HCT116 (cell line): ENCODE results near the gene MEGF10. TPM values are rescaled to one million over a fixed set of nuclear protein-coding genes. Genes with fewer than 3 reads are reported as not detected.
A peak's percentile ranks its signal among the peaks of the same experiment; 100 is the strongest.

Experiments
- ATAC-seq: fragments of 200-7000 bp; cut with Tn5 transposase; 2 replicates; pipeline ENCODE4 v1.9.1; 2020; ENCODE audit warnings: mild to moderate bottlenecking, moderate library complexity
- BruUV-seq: library from RNA; stranded (reverse); fragments of 400-500 nt; replicated peaks from 2 replicates; lab custom pipeline; 2021; lab: Mats Ljungman, UMichigan
- CTCF ChIA-PET: fragments of 300-600 bp; sonication (Branson Sonifier 250); formaldehyde crosslinking; loops from one replicate; lab custom pipeline; 2021; ENCODE audit warnings: antibody characterized with exemption; lab: Charles Lee
- POLR2A ChIA-PET: fragments of 300-600, 350-600 bp; sonication (Branson Sonifier 250); formaldehyde crosslinking; loops from one replicate; lab custom pipeline; 2021; ENCODE audit warnings: antibody characterized with exemption; lab: Charles Lee
- RAD21 ChIA-PET, 2 experiments: fragments of 300-600 bp; sonication (Branson Sonifier 250); formaldehyde crosslinking; loops; one replicate each; lab custom pipeline; 2023; ENCODE audit warnings: low total read pairs in 2 of 2; ENCODE audit not compliant: uncharacterized antibody in 2 of 2, unreplicated experiment in 2 of 2, low non-redundant PET in 1 of 2; lab: Charles Lee
- DNase-seq: peaks from one replicate; pipeline ENCODE4 v3.0.0-alpha.2; 2010; ENCODE audit warnings: low read depth, low spot score
- H2AFZ ChIP-seq: fragments of 200-600 bp; shearing (Covaris generic), sonication (generic); 2 replicates; pipeline ENCODE4 v1.6.1; 2017; ENCODE audit warnings: low read depth, mixed run types, mixed read lengths, antibody characterized with exemption, low read length; ENCODE audit not compliant: poor library complexity, severe bottlenecking
- H3K27ac ChIP-seq: 2 replicates; pipeline ENCODE4 v1.5.1; 2012; ENCODE audit warnings: low read depth, low read length
- H3K27me3 ChIP-seq: fragments of 200-600 bp; sonication (generic); 2 replicates; pipeline ENCODE4 v1.6.1; 2016; ENCODE audit warnings: mixed run types, low read length, mixed read lengths; ENCODE audit not compliant: insufficient read depth
- H3K36me3 ChIP-seq, 2 experiments: fragments of 200-500 bp in 1 of 2; fragments of 200-600 bp in 1 of 2; sonication (Bioruptor generic) in 1 of 2; sonication (generic) in 1 of 2; 2 replicates each; pipeline versions ENCODE4 v1.5.1 to v1.6.1; 2014 to 2016; ENCODE audit warnings: low read length in 2 of 2, inconsistent platforms in 1 of 2, mixed read lengths in 1 of 2, mixed run types in 1 of 2; ENCODE audit not compliant: insufficient read depth in 2 of 2, control insufficient read depth in 1 of 2
- H3K4me1 ChIP-seq, 2 experiments: fragments of 200-600 bp in 1 of 2; sonication (generic) in 1 of 2; 2 replicates each; pipeline versions ENCODE4 v1.5.1 to v1.6.1; 2012 to 2017; ENCODE audit warnings: low read length in 2 of 2, inconsistent platforms in 1 of 2, mild to moderate bottlenecking in 1 of 2, mixed read lengths in 1 of 2, mixed run types in 1 of 2, moderate library complexity in 1 of 2; ENCODE audit not compliant: insufficient read depth in 2 of 2, control insufficient read depth in 1 of 2
- H3K4me2 ChIP-seq: fragments of 200-600 bp; sonication (generic); 2 replicates; pipeline ENCODE4 v1.6.1; 2017; ENCODE audit warnings: mixed run types, low read length, mixed read lengths
- H3K4me3 ChIP-seq, 2 experiments: fragments of 200-600 bp in 1 of 2; sonication (generic) in 1 of 2; replicated peaks in 1 of 2; 2 replicates each; pipeline ENCODE4 v1.5.1; 2011 to 2016; ENCODE audit warnings: low read length in 2 of 2, control low read depth in 1 of 2, low read depth in 1 of 2, mild to moderate bottlenecking in 1 of 2, mixed read lengths in 1 of 2, mixed run types in 1 of 2
- H3K79me2 ChIP-seq: fragments of 200-600 bp; sonication (generic); 2 replicates; pipeline ENCODE4 v1.6.1; 2017; ENCODE audit warnings: mild to moderate bottlenecking, mixed run types, low read length, moderate library complexity, mixed read lengths; ENCODE audit not compliant: insufficient read depth
- H3K9ac ChIP-seq: fragments of 200-600 bp; sonication (generic); 2 replicates; pipeline ENCODE4 v1.6.1; 2016; ENCODE audit warnings: low read length, mixed read lengths
- H3K9me2 ChIP-seq: fragments of 200-600 bp; sonication (generic), shearing (Covaris generic); 2 replicates; pipeline ENCODE4 v1.6.1; 2017; ENCODE audit warnings: mixed run types, mild to moderate bottlenecking, moderate library complexity; ENCODE audit not compliant: insufficient read depth
- H3K9me3 ChIP-seq, 2 experiments: fragments of 200-500 bp in 1 of 2; fragments of 200-600 bp in 1 of 2; sonication (Bioruptor generic) in 1 of 2; sonication (generic) in 1 of 2; 2 replicates each; pipeline ENCODE4 v1.6.1; 2014 to 2017; ENCODE audit warnings: low read length in 2 of 2, mixed read lengths in 2 of 2, inconsistent platforms in 1 of 2, low read depth in 1 of 2, mild to moderate bottlenecking in 1 of 2, mixed run types in 1 of 2, moderate library complexity in 1 of 2; ENCODE audit not compliant: control insufficient read depth in 1 of 2, insufficient read depth in 1 of 2
- H4K20me1 ChIP-seq: fragments of 200-600 bp; sonication (generic), shearing (Covaris generic); 2 replicates; pipeline ENCODE4 v1.6.1; 2017; ENCODE audit warnings: mixed run types, mild to moderate bottlenecking, moderate library complexity; ENCODE audit not compliant: insufficient read depth
- EGR1 ChIP-seq: IDR thresholded peaks from 2 replicates; pipeline ENCODE4 v1.6.1; 2012; ENCODE audit warnings: low read depth
- ELF1 ChIP-seq: IDR thresholded peaks from 2 replicates; pipeline ENCODE4 v1.6.1; 2012; ENCODE audit warnings: low read depth, borderline replicate concordance
- EZH2 ChIP-seq: fragments of 200-600 bp; sonication (generic); IDR thresholded peaks from 2 replicates; pipeline ENCODE4 v1.6.1; 2017; ENCODE audit warnings: antibody characterized with exemption, mixed run types
- EZH2phosphoT487 ChIP-seq: fragments of 200-600 bp; IDR thresholded peaks from 2 replicates; pipeline ENCODE4 v1.6.1; 2018; ENCODE audit warnings: antibody characterized with exemption, borderline replicate concordance
- FOSL1 ChIP-seq: IDR thresholded peaks from 2 replicates; pipeline ENCODE4 v1.6.1; 2012; ENCODE audit warnings: low read depth
- JUND ChIP-seq: IDR thresholded peaks from 2 replicates; pipeline ENCODE4 v1.6.1; 2012
- POLR2A ChIP-seq: IDR thresholded peaks from 2 replicates; pipeline ENCODE4 v1.7.0; 2011; ENCODE audit warnings: borderline replicate concordance; ENCODE audit not compliant: insufficient read depth, insufficient read length; ENCODE audit errors: extremely low read depth
- RAD21 ChIP-seq: IDR thresholded peaks from 2 replicates; pipeline ENCODE4 v1.6.1; 2012; ENCODE audit warnings: low read depth, mild to moderate bottlenecking
- SIN3A ChIP-seq: IDR thresholded peaks from 2 replicates; pipeline ENCODE4 v1.6.1; 2012; ENCODE audit warnings: low read depth
- SP1 ChIP-seq: IDR thresholded peaks from 2 replicates; pipeline ENCODE4 v1.6.1; 2012; ENCODE audit warnings: low read depth
- TCF7L2 ChIP-seq: IDR thresholded peaks from 2 replicates; pipeline ENCODE4 v1.7.0; 2011; ENCODE audit warnings: borderline replicate concordance, inconsistent platforms; ENCODE audit not compliant: insufficient read depth, insufficient read length; ENCODE audit errors: extremely low read depth
- ZFX ChIP-seq: fragments of 450-650 bp; IDR thresholded peaks from 2 replicates; pipeline ENCODE4 v1.6.1; 2017
- ZNF274 ChIP-seq: fragments of 200-500 bp; sonication (Bioruptor generic); IDR thresholded peaks from 2 replicates; pipeline ENCODE4 v1.6.1; 2014; ENCODE audit warnings: mild to moderate bottlenecking, low read depth, low read length, inconsistent platforms
- intact Hi-C: fragments of 100-400 bp; cut with micrococcal nuclease; formaldehyde crosslinking; loops from 2 replicates; pipeline ENCODE4 v1.10.0; 2022
- total RNA-seq: library from RNA; stranded (reverse); gene quantifications from one replicate; pipeline ENCODE4 v1.2.1, GENCODE V29; 2021; ENCODE audit not compliant: unreplicated experiment
- TF ChIP-seq, protein P1 (sequence below): IDR thresholded peaks from 2 replicates; pipeline ENCODE4 v1.6.1; 2012
- TF ChIP-seq, protein P2 (sequence below): IDR thresholded peaks from 2 replicates; pipeline ENCODE4 v1.6.1; 2011; ENCODE audit warnings: mild to moderate bottlenecking, low read length, moderate library complexity; ENCODE audit not compliant: insufficient replicate concordance; ENCODE audit errors: extremely low read depth
- TF ChIP-seq, protein P3 (sequence below): IDR thresholded peaks from 2 replicates; pipeline ENCODE4 v1.6.1; 2012; ENCODE audit warnings: low read depth

The MEGF10 gene
- total RNA-seq, 1 experiment from 2014 or later, result 0.02 TPM

DNA sequence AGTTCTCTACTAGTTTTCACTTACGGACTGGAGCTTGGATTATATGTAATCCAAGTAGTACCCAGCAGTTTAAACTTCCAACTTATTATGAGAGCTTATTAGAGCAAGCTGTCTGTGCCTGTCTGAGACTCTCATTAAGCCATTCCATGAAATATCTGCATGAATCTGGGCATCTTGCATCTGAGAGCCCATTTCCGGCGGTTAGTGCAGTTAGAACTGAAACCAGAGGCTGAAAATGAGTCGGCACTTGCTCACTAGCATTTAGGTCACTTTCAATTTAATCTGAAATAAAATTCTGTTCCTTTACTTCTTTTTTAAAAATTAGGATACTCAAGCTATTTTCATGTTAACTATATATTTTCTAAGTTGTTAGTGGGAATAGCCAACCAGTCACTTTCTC lies 102.2 kb downstream of the MEGF10 start:
- H3K9me2 ChIP-seq, result no peaks in the 10 kb centered on the region
- no peak overlapping the region for H3K4me3 ChIP-seq
- no peaks in the 10 kb centered on the region for H3K9me3 ChIP-seq
- H3K27me3 ChIP-seq, result no peaks in the 10 kb centered on the region
- ChIA-PET POLR2A (no interaction called here), CTCF (no interaction called here), RAD21 (no interaction called here)
- no peak overlapping the region for H3K9ac ChIP-seq
- H3K36me3 ChIP-seq, result no peaks in the 10 kb centered on the region
- H3K4me2 ChIP-seq, result no peak overlapping the region
- ATAC-seq (no peak), DNase-seq (no peak)
- H2AFZ ChIP-seq, result no peak overlapping the region
- no peaks in the 10 kb centered on the region for H4K20me1 ChIP-seq
- no peaks in the 10 kb centered on the region for H3K79me2 ChIP-seq
- H3K27ac ChIP-seq, result no peak overlapping the region
- intact Hi-C loops, result no loop called here
- no peaks in the 10 kb centered on the region for H3K4me1 ChIP-seq
- TF ChIP-seq FOSL1 (no peak), ELF1 (no peak), SP1 (no peak), ZFX (no peak), JUND (no peak)
- TF ChIP-seq, protein P1, sequence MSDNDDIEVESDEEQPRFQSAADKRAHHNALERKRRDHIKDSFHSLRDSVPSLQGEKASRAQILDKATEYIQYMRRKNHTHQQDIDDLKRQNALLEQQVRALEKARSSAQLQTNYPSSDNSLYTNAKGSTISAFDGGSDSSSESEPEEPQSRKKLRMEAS, result no peak
- BruUV-seq, result no TSS peak

DNA sequence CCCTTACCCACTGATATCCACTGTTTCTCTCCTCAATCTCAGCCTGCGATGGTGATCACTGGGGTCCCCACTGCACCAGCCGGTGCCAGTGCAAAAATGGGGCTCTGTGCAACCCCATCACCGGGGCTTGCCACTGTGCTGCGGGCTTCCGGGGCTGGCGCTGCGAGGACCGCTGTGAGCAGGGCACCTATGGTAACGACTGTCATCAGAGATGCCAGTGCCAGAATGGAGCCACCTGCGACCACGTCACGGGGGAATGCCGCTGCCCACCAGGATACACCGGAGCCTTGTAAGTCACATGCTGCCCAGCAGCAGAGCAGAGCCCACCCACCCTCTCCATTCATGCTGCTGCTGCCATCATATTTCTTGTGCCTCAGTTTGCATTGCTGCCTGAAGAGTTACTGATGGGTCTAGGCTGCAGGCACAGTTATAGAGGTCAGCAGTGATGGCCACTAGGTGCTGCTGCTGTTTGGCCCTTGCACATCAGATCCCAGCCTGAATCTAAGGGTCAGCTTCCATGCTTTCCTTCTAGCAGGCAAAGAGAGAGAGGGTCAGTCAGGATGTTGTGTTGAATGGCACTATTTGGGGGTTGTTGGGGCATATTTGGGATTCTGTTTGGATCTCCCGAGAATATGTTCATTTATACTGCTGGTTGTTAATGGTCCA lies 106.0 kb downstream of the MEGF10 start:
- no peak overlapping the region for H2AFZ ChIP-seq
- H3K27me3 ChIP-seq, result peaks cover 8% of the 10 kb centered on the region; the same call in 1 of the 2 replicates
- H3K9ac ChIP-seq, result no peak overlapping the region
- H3K27ac ChIP-seq, result no peak overlapping the region
- intact Hi-C loops, result no loop called here
- H3K36me3 ChIP-seq, result no peaks in the 10 kb centered on the region
- DNase-seq (no peak), ATAC-seq (no peak)
- H3K4me2 ChIP-seq, result no peak overlapping the region
- ChIA-PET POLR2A (no interaction called here), CTCF (interaction anchor here (0.8 kb wide), 1 partner anchor 95 kb away, joined by 3 read pairs; no protein-coding TSS in a partner anchor), RAD21 (no interaction called here)
- H3K9me3 ChIP-seq, result no peaks in the 10 kb centered on the region
- no peaks in the 10 kb centered on the region for H3K9me2 ChIP-seq
- no peaks in the 10 kb centered on the region for H3K4me1 ChIP-seq
- no peak overlapping the region for H3K4me3 ChIP-seq
- H4K20me1 ChIP-seq, result no peaks in the 10 kb centered on the region
- no TSS peak for BruUV-seq
- no peaks in the 10 kb centered on the region for H3K79me2 ChIP-seq
- TF ChIP-seq, protein P2, sequence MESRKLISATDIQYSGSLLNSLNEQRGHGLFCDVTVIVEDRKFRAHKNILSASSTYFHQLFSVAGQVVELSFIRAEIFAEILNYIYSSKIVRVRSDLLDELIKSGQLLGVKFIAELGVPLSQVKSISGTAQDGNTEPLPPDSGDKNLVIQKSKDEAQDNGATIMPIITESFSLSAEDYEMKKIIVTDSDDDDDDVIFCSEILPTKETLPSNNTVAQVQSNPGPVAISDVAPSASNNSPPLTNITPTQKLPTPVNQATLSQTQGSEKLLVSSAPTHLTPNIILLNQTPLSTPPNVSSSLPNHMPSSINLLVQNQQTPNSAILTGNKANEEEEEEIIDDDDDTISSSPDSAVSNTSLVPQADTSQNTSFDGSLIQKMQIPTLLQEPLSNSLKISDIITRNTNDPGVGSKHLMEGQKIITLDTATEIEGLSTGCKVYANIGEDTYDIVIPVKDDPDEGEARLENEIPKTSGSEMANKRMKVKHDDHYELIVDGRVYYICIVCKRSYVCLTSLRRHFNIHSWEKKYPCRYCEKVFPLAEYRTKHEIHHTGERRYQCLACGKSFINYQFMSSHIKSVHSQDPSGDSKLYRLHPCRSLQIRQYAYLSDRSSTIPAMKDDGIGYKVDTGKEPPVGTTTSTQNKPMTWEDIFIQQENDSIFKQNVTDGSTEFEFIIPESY, result no peak
- no peak for TF ChIP-seq ZNF274
- no peak for TF ChIP-seq SP1
- no peak for TF ChIP-seq POLR2A
- no peak for TF ChIP-seq EZH2
- TF ChIP-seq, protein P3, sequence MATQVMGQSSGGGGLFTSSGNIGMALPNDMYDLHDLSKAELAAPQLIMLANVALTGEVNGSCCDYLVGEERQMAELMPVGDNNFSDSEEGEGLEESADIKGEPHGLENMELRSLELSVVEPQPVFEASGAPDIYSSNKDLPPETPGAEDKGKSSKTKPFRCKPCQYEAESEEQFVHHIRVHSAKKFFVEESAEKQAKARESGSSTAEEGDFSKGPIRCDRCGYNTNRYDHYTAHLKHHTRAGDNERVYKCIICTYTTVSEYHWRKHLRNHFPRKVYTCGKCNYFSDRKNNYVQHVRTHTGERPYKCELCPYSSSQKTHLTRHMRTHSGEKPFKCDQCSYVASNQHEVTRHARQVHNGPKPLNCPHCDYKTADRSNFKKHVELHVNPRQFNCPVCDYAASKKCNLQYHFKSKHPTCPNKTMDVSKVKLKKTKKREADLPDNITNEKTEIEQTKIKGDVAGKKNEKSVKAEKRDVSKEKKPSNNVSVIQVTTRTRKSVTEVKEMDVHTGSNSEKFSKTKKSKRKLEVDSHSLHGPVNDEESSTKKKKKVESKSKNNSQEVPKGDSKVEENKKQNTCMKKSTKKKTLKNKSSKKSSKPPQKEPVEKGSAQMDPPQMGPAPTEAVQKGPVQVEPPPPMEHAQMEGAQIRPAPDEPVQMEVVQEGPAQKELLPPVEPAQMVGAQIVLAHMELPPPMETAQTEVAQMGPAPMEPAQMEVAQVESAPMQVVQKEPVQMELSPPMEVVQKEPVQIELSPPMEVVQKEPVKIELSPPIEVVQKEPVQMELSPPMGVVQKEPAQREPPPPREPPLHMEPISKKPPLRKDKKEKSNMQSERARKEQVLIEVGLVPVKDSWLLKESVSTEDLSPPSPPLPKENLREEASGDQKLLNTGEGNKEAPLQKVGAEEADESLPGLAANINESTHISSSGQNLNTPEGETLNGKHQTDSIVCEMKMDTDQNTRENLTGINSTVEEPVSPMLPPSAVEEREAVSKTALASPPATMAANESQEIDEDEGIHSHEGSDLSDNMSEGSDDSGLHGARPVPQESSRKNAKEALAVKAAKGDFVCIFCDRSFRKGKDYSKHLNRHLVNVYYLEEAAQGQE, result no peak
- TF ChIP-seq RAD21, result 0 out of 2 replicates have a peak, but pooled peaks have one; percentile 7
- no peak for TF ChIP-seq ZFX
- TF ChIP-seq TCF7L2, result no peak
- TF ChIP-seq SIN3A, result no peak
- no peak for TF ChIP-seq EGR1
- no peak for TF ChIP-seq EZH2phosphoT487
